Mononuclear cell (primary cell): ENCODE data around the gene FMN1. TPM values are rescaled to one million over a fixed set of nuclear protein-coding genes. Genes with fewer than 3 reads are reported as not detected.

Experiments
- H3K27me3 ChIP-seq: 2 replicates; pipeline ENCODE4 v1.6.0; 2011; ENCODE audit warnings: low read length, control low read depth; ENCODE audit not compliant: insufficient read depth
- H3K4me1 ChIP-seq: 2 replicates; pipeline ENCODE4 v1.5.1; 2011; ENCODE audit warnings: mild to moderate bottlenecking, low read length, control low read depth; ENCODE audit not compliant: insufficient read depth
- H3K4me3 ChIP-seq: 2 replicates; pipeline ENCODE4 v1.5.1; 2011; ENCODE audit warnings: mild to moderate bottlenecking, low read length, moderate library complexity
- H3K9me3 ChIP-seq: 2 replicates; pipeline ENCODE4 v1.5.1; 2011; ENCODE audit warnings: low read depth, mild to moderate bottlenecking, control low read depth, low read length
- total RNA-seq: library from RNA; depleted of rRNA; stranded (reverse); fragments of >200 nt; gene quantifications from one replicate; pipeline ENCODE4 v1.2.3, GENCODE V29; 2012

Gene FMN1
- total RNA-seq, 1 donor, result 31.2 TPM

- Histone ChIP-seq H3K9me3 (no peaks in the 10 kb centered on the region), H3K27me3 (no peaks in the 10 kb centered on the region), H3K4me3 (no peak overlapping the region), H3K4me1 (peaks cover 3% of the 10 kb centered on the region)
Measured at GRCh38 chr15:33030315-33030714, 164.2 kb downstream of the FMN1 start.

- H3K27me3 ChIP-seq, result no peaks in the 10 kb centered on the region
- H3K4me3 ChIP-seq, result no peak overlapping the region
- H3K4me1 ChIP-seq, result peaks cover 3% of the 10 kb centered on the region
- no peaks in the 10 kb centered on the region for H3K9me3 ChIP-seq
Measured at GRCh38 chr15:33029109-33029652, 165.3 kb downstream of the FMN1 start.

DNA sequence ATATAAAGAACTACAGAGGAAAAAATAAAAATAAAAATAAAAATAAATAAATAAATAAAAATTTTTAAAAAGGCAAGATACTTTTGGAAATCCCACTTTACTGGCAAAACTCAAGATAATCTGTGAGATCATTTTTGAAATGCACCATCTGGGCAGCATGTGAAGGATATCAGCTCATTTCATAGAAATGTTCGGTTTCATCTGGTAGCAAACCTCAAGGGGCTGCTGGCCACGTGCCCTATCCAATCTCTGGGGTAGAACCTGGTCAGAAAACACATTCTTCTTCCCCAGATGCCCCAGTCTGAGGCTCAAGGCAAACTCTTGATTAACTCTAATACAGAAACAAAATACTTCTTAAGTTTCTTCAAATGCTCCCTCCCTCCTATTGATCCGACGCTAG is 166.0 kb downstream of the FMN1 start:
- H3K4me3 ChIP-seq, result no peak overlapping the region
- H3K4me1 ChIP-seq, result peaks cover 3% of the 10 kb centered on the region
- no peaks in the 10 kb centered on the region for H3K9me3 ChIP-seq
- H3K27me3 ChIP-seq, result no peaks in the 10 kb centered on the region

DNA sequence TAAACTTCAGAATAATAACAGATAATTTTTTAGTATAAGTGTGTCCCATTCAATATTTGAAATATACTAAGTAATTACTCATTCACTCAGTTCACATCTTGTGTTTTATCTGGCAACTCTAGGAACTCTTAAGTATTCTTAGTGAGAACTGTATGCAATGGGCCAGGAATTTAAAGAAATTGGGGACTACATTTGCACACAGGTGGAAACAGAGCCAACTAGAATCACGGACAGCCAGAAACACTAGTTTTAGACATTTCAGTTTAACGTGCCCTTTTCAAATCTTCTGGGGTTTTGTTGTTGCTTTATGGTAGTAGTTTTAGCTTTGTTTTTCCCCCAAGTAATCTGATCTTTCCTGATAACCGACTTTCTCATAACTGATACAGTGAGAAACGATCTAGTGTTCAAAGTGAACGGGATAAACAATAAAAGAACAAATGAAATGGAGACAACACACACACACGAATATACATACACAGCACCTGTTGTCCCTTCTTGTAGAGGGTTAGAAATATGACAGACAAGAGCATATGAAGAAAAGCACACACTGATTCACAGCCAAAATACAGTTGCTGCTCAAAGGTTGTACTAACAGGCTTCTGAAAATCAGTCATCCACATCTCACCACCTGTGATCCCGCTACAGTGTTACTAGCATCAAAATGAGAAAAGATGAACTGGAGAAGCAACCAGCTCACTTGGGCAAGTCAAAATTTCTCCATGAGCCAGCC is 167.0 kb downstream of the FMN1 start:
- Histone ChIP-seq H3K4me1 (peaks cover 3% of the 10 kb centered on the region), H3K9me3 (no peaks in the 10 kb centered on the region), H3K4me3 (no peak overlapping the region), H3K27me3 (no peaks in the 10 kb centered on the region)

DNA sequence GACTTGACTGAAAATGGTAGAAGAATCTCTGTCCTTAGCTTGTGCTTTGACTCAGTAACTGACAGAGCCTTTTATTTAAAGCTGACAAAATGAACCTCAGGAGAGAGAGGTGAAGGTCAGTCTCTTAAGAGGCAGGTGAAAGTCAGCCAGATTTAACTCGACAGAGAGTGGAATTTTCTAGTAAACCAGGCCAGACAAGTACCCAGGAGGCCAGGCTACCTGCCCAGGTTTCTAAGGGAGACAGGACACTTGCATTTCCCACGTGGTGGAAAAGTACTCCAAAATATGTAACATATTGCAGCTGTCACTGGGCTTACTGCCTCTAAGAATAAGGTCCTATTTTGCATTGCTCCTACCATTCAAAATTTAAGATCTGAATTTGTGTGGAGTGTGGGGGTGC is 167.9 kb downstream of the FMN1 start:
- no peaks in the 10 kb centered on the region for H3K27me3 ChIP-seq
- H3K4me1 ChIP-seq, result peaks cover 3% of the 10 kb centered on the region
- H3K4me3 ChIP-seq, result no peak overlapping the region
- no peaks in the 10 kb centered on the region for H3K9me3 ChIP-seq

- Histone ChIP-seq H3K4me3 (no peak overlapping the region), H3K9me3 (no peaks in the 10 kb centered on the region), H3K4me1 (peaks cover 3% of the 10 kb centered on the region), H3K27me3 (no peaks in the 10 kb centered on the region)
Measured at GRCh38 chr15:33022629-33023028, 171.9 kb downstream of the FMN1 start.

DNA sequence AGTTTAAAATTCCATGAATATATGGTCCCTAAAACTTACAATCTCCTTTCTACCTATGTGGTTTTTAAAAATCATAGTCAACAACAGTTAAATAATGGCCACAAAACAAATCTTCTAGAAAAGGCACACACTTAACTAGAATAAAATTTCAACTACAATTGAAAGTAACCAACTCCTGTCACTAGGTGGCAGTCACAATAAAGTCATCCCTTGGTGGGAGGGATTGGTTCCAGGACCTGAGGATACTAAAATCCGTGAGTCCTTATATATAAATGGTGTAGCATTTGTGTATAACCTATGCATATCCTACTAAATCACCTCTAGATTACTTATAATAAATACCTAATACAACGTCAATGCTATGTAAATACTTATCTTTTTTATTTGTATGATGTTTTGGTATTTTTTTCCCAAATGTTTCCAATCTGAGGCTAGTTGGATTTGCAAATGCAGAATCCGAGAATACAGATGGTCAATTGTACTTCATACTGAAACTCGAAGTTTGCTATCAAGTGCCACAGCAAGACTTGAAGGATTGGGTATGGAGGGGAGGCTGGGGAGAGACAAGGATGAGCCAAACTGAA is 172.6 kb downstream of the FMN1 start:
- Histone ChIP-seq H3K9me3 (no peaks in the 10 kb centered on the region), H3K4me1 (peaks cover 3% of the 10 kb centered on the region), H3K27me3 (no peaks in the 10 kb centered on the region), H3K4me3 (no peak overlapping the region)

- Histone ChIP-seq H3K9me3 (no peaks in the 10 kb centered on the region), H3K4me1 (no peaks in the 10 kb centered on the region), H3K27me3 (no peaks in the 10 kb centered on the region), H3K4me3 (no peak overlapping the region)
Measured at GRCh38 chr15:33019354-33019981, 175.0 kb downstream of the FMN1 start.

GRCh38 chr15:33016405-33017024 is 178.0 kb downstream of the FMN1 start:
- Histone ChIP-seq H3K4me3 (no peak overlapping the region), H3K27me3 (no peaks in the 10 kb centered on the region), H3K4me1 (no peaks in the 10 kb centered on the region), H3K9me3 (no peaks in the 10 kb centered on the region)

DNA sequence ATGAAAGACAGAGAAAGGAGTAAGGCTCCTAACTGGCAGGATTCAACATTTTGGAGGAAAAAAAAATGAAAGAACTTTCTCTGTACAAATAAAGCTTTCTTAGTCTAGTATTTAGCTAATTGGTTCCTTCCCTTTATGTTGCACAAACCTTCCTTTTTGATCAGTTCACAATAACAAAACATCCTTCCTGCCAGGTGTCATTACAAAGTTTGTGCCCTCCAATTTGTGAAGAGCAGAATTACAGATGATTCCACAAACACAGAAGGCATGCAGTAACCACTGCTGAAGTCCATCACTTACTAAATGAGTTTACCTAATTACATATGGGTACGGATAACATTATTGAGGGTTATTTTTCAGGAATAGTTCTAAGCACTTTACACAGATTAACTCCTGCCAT is 179.9 kb downstream of the FMN1 start:
- H3K4me3 ChIP-seq, result no peak overlapping the region
- H3K4me1 ChIP-seq, result no peaks in the 10 kb centered on the region
- H3K27me3 ChIP-seq, result no peaks in the 10 kb centered on the region
- no peaks in the 10 kb centered on the region for H3K9me3 ChIP-seq

GRCh38 chr15:33013827-33014445 is 180.6 kb downstream of the FMN1 start:
- H3K27me3 ChIP-seq, result no peaks in the 10 kb centered on the region
- no peak overlapping the region for H3K4me3 ChIP-seq
- no peaks in the 10 kb centered on the region for H3K4me1 ChIP-seq
- H3K9me3 ChIP-seq, result no peaks in the 10 kb centered on the region

DNA sequence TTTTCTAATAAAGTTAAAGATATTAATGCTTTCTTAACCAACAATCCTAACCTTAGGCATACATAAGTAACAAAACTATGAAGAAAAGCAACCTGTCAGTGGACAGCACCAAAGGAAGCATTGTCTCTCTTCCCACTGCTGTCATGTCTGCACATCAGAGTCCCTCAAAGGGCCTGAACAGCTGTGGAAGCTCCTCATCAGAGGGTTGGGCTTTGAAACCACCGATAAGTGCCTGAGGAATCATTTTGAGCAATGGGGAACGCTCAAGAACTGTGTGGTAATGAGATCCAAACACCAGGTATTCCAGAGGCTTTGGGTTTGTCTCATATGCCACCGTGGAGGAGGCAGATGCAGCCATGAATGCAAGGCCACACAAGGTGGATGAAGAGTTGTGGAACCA is 182.5 kb downstream of the FMN1 start:
- Histone ChIP-seq H3K4me3 (no peak overlapping the region), H3K27me3 (no peaks in the 10 kb centered on the region), H3K4me1 (peaks cover 3% of the 10 kb centered on the region), H3K9me3 (no peaks in the 10 kb centered on the region)

- H3K27me3 ChIP-seq, result no peaks in the 10 kb centered on the region
- peaks cover 3% of the 10 kb centered on the region for H3K4me1 ChIP-seq
- no peak overlapping the region for H3K4me3 ChIP-seq
- no peaks in the 10 kb centered on the region for H3K9me3 ChIP-seq
Measured at GRCh38 chr15:33009603-33010002, 184.9 kb downstream of the FMN1 start.

DNA sequence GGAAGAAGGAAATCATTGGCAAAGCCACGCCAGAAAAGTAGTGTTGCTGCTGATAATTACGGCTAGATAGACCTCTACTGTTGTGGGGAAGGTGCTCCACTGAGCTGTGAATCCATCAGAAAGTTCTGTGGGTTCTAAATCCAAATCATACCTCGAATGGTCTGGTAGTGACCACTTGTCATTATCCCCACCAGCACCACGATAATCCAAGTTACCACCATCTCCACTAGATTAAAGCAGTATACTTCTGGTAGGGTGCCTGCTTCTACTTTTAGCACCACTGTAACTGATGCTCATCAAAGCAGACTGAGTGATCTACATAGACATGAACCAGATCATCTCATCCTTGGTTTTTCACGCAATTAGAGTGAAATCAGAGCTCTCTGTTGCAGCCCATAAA is 185.5 kb downstream of the FMN1 start:
- Histone ChIP-seq H3K27me3 (no peaks in the 10 kb centered on the region), H3K9me3 (no peaks in the 10 kb centered on the region), H3K4me3 (no peak overlapping the region), H3K4me1 (peaks cover 3% of the 10 kb centered on the region)
